Measurements from ENCODE around the gene TMEM214.
A peak's percentile ranks its signal among the peaks of the same experiment; 100 is the strongest.

The TMEM214 gene

GRCh38 chr2:27039426-27039825, 6.7 kb downstream of the TMEM214 start:
- Mint-ChIP-seq H3K4me1 (peaks cover 35 to 57% of the 10 kb centered on the region in 2 donors), H3K4me3 (no peak overlapping the region), H3K27ac (peak overlapping the region; percentile 47), H3K36me3 (peaks cover 61 to 72% of the 10 kb centered on the region in 2 donors), H3K9me3 (no peaks in the 10 kb centered on the region), H3K27me3 (no peaks in the 10 kb centered on the region)
- no peak for ATAC-seq (replicated peaks)
- DNase-seq = no peak

GRCh38 chr2:27039871-27040270, 7.1 kb downstream of the TMEM214 start:
- Mint-ChIP-seq H3K4me1 (peaks cover 34 to 52% of the 10 kb centered on the region in 2 donors), H3K27me3 (no peaks in the 10 kb centered on the region), H3K4me3 (no peak overlapping the region), H3K36me3 (peaks cover 60 to 76% of the 10 kb centered on the region in 2 donors), H3K27ac (peak overlapping the region; percentile 47), H3K9me3 (no peaks in the 10 kb centered on the region)
- DNase-seq = no peak
- ATAC-seq (replicated peaks) = no peak

- no peak for ATAC-seq (replicated peaks)
- Mint-ChIP-seq H3K27ac (peak overlapping the region; percentile 94), H3K36me3 (peaks cover 56 to 76% of the 10 kb centered on the region in 2 donors), H3K9me3 (no peaks in the 10 kb centered on the region), H3K27me3 (no peaks in the 10 kb centered on the region), H3K4me3 (no peak overlapping the region), H3K4me1 (peaks cover 32 to 48% of the 10 kb centered on the region in 2 donors)
- no peak for DNase-seq
Observed at GRCh38 chr2:27040282-27040681, 7.5 kb downstream of the TMEM214 start.

DNA sequence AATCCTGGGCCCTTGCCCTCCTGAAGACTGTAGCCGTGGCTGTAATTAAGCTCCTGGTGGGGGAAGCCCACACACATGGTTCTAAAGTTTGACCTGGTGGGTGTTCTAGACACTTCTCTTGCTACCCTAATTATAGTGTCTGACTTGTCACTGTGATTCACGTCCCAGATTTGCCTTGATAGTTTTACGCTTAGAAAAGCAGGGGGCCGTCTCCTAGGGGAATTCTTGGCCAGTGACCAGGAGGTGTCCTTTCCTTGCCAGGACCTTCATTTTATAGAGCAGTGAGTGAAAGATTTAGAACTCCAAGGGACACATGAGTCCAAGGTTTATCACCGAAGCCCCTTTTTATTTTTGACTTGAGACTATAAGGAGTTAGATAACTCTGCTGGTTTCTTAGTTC, 9.0 kb downstream of the TMEM214 start:
- no peaks in the 10 kb centered on the region for H3K27me3 Mint-ChIP-seq
- peak overlapping the region; percentile 66 to 72 for H3K4me3 Mint-ChIP-seq
- H3K27ac Mint-ChIP-seq = peak overlapping the region; percentile 94
- peak; percentile 67 to 71 for ATAC-seq (replicated peaks)
- peaks cover 46 to 62% of the 10 kb centered on the region in 2 donors for H3K36me3 Mint-ChIP-seq
- no peak for DNase-seq
- no peaks in the 10 kb centered on the region for H3K9me3 Mint-ChIP-seq
- peaks cover 32 to 46% of the 10 kb centered on the region in 2 donors for H3K4me1 Mint-ChIP-seq

DNA sequence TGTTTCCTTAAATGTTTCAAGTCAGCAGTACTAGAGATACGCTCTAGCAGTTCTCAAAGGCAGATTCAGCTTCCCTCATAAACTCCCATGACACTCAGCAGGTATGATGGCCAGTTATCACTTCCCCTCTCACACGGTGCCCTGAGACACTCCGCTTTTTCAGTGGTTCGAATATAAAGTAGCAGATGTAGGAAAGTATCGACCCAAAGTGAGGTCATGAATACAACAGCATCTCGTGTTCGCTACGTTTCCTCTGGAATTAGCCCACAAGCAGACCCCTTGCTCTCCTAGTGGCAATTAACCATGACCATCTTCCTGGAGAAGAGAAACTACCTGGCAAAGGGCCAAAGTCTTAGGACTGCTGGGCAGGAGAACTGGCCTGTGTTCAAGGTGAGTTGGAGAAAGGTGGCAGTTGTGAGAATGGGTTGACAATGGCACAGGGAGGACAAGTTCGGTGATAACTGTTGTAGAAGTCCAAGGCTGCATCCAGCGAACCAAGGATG, 9.4 kb downstream of the TMEM214 start:
- Mint-ChIP-seq H3K27me3 (no peaks in the 10 kb centered on the region), H3K27ac (peak overlapping the region; percentile 94), H3K9me3 (no peaks in the 10 kb centered on the region), H3K36me3 (peaks cover 42 to 58% of the 10 kb centered on the region in 2 donors), H3K4me3 (peak overlapping the region; percentile 66 to 72), H3K4me1 (peaks cover 32 to 46% of the 10 kb centered on the region in 2 donors)
- DNase-seq (peak; percentile 58), ATAC-seq (replicated peaks) (peak; percentile 99)

DNA sequence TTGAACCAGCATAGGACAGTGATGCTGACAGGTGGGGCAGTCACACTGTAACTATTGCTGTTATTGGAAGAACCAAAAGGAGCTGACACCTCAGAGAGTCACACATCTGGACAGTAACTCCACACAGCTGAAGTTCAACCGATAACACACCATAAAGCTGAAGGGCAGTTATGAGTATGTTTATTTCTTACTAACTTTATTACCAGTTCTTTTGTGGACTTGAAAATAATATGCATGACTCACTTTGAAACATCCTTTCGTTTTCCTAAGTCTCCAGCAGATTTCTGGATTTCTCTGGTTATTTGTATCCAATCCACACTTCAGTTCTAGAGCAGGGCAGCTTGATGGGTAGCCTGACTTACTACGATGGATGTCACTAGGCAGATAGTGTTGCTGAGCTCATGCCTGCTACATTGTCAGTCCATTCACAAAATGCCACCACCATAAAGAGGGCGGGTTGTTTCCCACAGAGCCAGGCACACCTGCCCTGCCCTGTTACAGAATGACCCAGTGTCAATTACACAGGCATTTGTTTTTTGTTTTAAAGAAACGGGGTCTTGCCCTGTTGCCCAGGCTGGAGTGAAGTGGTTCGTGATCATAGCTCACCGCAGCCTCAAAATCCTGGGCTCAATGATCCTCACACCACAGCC, 10.3 kb downstream of the TMEM214 start:
- Mint-ChIP-seq H3K27ac (no peak overlapping the region), H3K27me3 (no peaks in the 10 kb centered on the region), H3K9me3 (no peaks in the 10 kb centered on the region), H3K4me1 (peaks cover 34 to 53% of the 10 kb centered on the region in 2 donors), H3K4me3 (no peak overlapping the region), H3K36me3 (peaks cover 33 to 49% of the 10 kb centered on the region in 2 donors)
- DNase-seq (no peak), ATAC-seq (replicated peaks) (no peak)

DNA sequence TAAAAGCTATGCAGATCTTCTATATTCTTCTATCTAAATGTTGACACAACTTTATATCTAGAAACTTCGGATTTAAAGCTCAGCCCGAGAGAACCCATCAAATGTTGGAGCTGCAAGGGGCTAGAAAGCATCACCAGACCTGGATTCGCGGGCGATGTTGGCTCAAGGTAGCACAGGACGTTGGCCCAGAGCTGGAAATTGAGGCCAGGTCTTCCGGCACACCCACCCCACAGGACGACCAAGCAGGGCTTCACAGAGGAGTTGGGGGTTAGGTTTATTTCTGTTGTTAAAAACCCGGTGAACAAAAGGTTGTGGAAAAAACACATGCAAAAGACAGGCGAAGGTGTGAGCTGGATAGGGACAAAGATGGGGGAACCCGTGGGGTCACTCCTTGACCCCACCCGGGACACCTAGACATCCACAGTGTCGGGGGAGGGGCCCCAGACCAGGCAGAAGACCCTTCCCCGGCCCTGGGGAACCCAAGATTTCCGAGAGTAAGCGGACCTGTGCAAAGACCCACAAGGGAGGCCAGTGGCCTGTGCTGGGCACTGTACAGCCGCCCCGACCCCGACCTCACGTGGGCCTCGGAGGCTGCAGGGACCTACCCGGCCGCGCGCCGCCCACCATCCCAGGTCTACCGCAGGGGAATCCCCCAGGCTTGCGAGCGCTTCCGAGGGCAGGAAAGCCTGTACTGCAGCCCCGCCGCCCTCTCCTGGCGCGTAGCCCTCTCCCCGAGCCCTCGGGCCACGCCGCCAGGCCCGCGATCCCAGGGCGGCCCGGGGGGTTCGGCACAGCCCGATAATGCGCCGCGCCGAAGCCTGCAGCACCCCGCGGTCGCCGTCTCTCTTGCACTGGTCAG, 16.9 kb downstream of the TMEM214 start:
- DNase-seq (peak; percentile 63), ATAC-seq (replicated peaks) (peak; percentile 27 to 34)
- Mint-ChIP-seq H3K4me3 (peak overlapping the region; percentile 91 to 94), H3K36me3 (peaks cover 19 to 34% of the 10 kb centered on the region in 2 donors), H3K4me1 (peaks cover 25 to 42% of the 10 kb centered on the region in 2 donors), H3K27me3 (peaks cover 9 to 12% of the 10 kb centered on the region in 2 donors), H3K9me3 (peaks cover 1 to 7% of the 10 kb centered on the region in 2 donors), H3K27ac (peak overlapping the region; percentile 100)

- ATAC-seq (replicated peaks) = peak; percentile 70 to 74
- peak; percentile 92 for DNase-seq
- H3K9me3 Mint-ChIP-seq = peaks cover 1 to 7% of the 10 kb centered on the region in 2 donors
- H3K27ac Mint-ChIP-seq = peak overlapping the region; percentile 100
- H3K36me3 Mint-ChIP-seq = peaks cover 22 to 34% of the 10 kb centered on the region in 2 donors
- H3K4me1 Mint-ChIP-seq = peaks cover 25 to 42% of the 10 kb centered on the region in 2 donors
- peaks cover 9 to 12% of the 10 kb centered on the region in 2 donors for H3K27me3 Mint-ChIP-seq
- peak overlapping the region; percentile 91 to 94 for H3K4me3 Mint-ChIP-seq
Observed at GRCh38 chr2:27050281-27050995, 17.7 kb downstream of the TMEM214 start.

DNA sequence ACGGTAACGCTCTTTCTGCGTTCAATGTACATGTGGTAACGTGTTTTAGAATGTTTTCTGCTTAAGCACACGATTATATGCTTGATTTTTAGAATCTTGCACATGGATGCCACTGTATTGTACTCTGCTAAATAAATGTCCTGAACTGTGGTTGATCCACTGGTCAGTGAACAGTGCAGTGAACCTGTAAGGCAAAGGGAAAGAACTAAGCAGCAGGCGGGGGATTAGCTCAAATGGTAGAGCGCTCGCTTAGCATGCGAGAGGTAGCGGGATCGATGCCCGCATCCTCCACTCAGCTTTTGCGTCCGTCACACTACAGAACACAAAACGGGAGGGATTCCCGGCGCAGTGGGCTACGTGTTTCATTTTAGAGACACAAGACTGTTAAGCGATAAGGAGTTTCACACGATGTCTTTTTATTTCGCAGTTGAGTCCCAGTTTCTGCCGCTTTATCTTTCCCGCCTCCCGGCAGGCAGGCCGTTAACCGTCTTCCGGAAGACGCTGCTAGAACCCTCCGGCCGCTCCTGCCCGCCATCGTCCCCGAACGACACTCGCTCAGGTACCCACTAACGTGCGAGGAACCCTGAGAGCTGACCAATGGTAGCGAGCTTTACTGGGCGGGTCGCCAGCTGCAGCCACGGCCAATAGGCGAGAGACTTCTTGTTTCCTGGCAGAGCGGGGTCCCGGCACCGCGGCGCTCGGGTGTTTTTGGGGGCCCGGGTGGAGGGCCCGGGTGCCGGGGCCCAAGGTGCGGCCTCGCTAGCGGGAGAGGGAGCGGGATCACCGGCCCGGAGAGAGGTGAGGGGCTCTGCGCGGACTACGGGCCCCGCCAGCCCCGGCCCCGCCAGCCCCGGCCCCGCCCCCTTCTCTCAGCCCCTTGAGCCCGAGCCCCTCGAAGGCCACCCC, 18.5 kb downstream of the TMEM214 start, which contains the start of gene AGBL5:
TSS of gene AGBL5 (plus strand) at position 673 of the 906 bp plus-strand sequence. CDS start 1,291 bp downstream, outside the sequence.
- peak; percentile 78 to 83 for ATAC-seq (replicated peaks)
- Mint-ChIP-seq H3K9me3 (peaks cover 1 to 7% of the 10 kb centered on the region in 2 donors), H3K36me3 (peaks cover 24 to 41% of the 10 kb centered on the region in 2 donors), H3K4me3 (peak within 1 kb of the TSS; percentile 91 to 94), H3K27ac (peak within 1 kb of the TSS; percentile 100), H3K27me3 (peaks cover 9 to 12% of the 10 kb centered on the region in 2 donors), H3K4me1 (peaks cover 25 to 42% of the 10 kb centered on the region in 2 donors)
- peak; percentile 98 for DNase-seq

- no peak for ATAC-seq (replicated peaks)
- DNase-seq = no peak
- Mint-ChIP-seq H3K4me3 (peak overlapping the region; percentile 91 to 94), H3K9me3 (peaks cover 1 to 7% of the 10 kb centered on the region in 2 donors), H3K27ac (peak overlapping the region; percentile 92), H3K4me1 (peaks cover 25 to 42% of the 10 kb centered on the region in 2 donors), H3K27me3 (peaks cover 9 to 12% of the 10 kb centered on the region in 2 donors), H3K36me3 (peaks cover 26 to 45% of the 10 kb centered on the region in 2 donors)
Observed at GRCh38 chr2:27051902-27052645, 19.3 kb downstream of the TMEM214 start.

DNA sequence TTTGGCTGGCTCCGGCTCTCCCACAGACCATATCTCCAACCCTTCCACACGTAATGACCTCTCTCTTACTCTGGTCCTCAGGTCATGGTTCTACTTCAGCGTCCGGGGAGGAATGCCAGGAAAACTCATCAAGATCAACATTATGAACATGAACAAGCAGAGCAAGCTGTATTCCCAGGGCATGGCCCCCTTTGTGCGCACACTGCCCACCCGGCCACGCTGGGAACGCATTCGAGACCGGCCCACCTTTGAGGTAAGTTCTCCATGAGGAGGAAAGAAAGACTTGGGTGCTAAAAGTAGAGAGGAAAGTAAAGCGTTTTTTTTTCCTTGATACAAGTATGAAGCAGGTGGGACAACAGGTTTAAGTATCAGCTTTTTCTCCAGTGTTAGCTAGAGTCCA, 20.6 kb downstream of the TMEM214 start:
- ATAC-seq (replicated peaks) (no peak), DNase-seq (no peak)
- Mint-ChIP-seq H3K4me3 (no peak overlapping the region), H3K36me3 (peaks cover 26 to 46% of the 10 kb centered on the region in 2 donors), H3K27ac (no peak overlapping the region), H3K4me1 (peaks cover 20 to 31% of the 10 kb centered on the region in 2 donors), H3K27me3 (peaks cover 9 to 12% of the 10 kb centered on the region in 2 donors), H3K9me3 (peaks cover 1 to 7% of the 10 kb centered on the region in 2 donors)

GRCh38 chr2:27053776-27054175, 21.0 kb downstream of the TMEM214 start:
- H3K4me1 Mint-ChIP-seq = peaks cover 20 to 29% of the 10 kb centered on the region in 2 donors
- H3K9me3 Mint-ChIP-seq = peaks cover 1 to 7% of the 10 kb centered on the region in 2 donors
- peaks cover 26 to 51% of the 10 kb centered on the region in 2 donors for H3K36me3 Mint-ChIP-seq
- H3K4me3 Mint-ChIP-seq = no peak overlapping the region
- peak overlapping the region; percentile 72 for H3K27ac Mint-ChIP-seq
- DNase-seq (no peak), ATAC-seq (replicated peaks) (no peak)
- H3K27me3 Mint-ChIP-seq = peaks cover 9 to 12% of the 10 kb centered on the region in 2 donors

All from stimulated activated naive B cell treated with anti-CD40 and anti-IgM and Interleukin-4, amounts not matched to agents 10 μg/mL and 1 μg/mL and 100 μg/mL, for 72 hours (primary cell).